DND-41 (cell line): ENCODE data around the gene EPHA8.

ENCODE experiments used
- CTCF ChIP-seq: IDR thresholded peaks from 2 replicates; pipeline ENCODE4 v1.5.1; 2012; ENCODE audit warnings: borderline replicate concordance, low read length, moderate library complexity, mild to moderate bottlenecking; ENCODE audit not compliant: poor library complexity, severe bottlenecking; ENCODE audit errors: extremely low read depth
- EZH2 ChIP-seq: IDR thresholded peaks from 3 replicates; pipeline ENCODE4 v1.6.1; 2012; ENCODE audit warnings: borderline replicate concordance, low read depth, mild to moderate bottlenecking, moderate library complexity, low read length, inconsistent platforms; ENCODE audit not compliant: severe bottlenecking

GRCh38 chr1:22537441-22538139, 25.7 kb upstream of the EPHA8 start:
- TF ChIP-seq CTCF (no peak), EZH2 (no peak)
